Measurements from ENCODE around the gene MUC22. TPM values are rescaled to one million over a fixed set of nuclear protein-coding genes. Genes with fewer than 3 reads are reported as not detected.

The MUC22 gene
- total and polyA plus RNA-seq, 2 of the 4 experiments (the other 2 are of a cell fraction) = 0.02 TPM; not detected in 1

GRCh38 chr6:31070711-31071197 is 60.5 kb downstream of the MUC22 start:
- Histone ChIP-seq H3K4me1 (ENCODE audit: control insufficient read depth, insufficient read depth, low read length) (peaks cover 3% of the 10 kb centered on the region), H2BK5ac (ENCODE audit: low read depth, low read length, poor library complexity, severe bottlenecking) (no peak overlapping the region), H2BK20ac (ENCODE audit: low read depth, low read length) (no peak overlapping the region), H3K9ac (ENCODE audit: low read depth, low read length) (no peak overlapping the region), H3K4me2 (ENCODE audit: low read depth, low read length) (no peak overlapping the region), H2BK120ac (ENCODE audit: low read depth, low read length) (no peak overlapping the region), H2AK5ac (ENCODE audit: low read depth, low read length) (no peak overlapping the region), H3K36me3 (ENCODE audit: control insufficient read depth, insufficient read depth, low read length) (no peaks in the 10 kb centered on the region), H3K18ac (ENCODE audit: low read depth, low read length) (no peak overlapping the region), H3K4ac (ENCODE audit: low read depth, low read length) (no peak overlapping the region), H4K20me1 (ENCODE audit: insufficient read depth, low read length) (no peaks in the 10 kb centered on the region), H3K9me3 (ENCODE audit: control insufficient read depth, insufficient read depth, low read length) (no peaks in the 10 kb centered on the region), H3K79me1 (ENCODE audit: low read depth in 1 of 2, low read length in 2 of 2) (no peaks in the 10 kb centered on the region), H3K27ac (ENCODE audit: insufficient read depth, low read length) (no peak overlapping the region), H3K9me1 (ENCODE audit: insufficient read depth, low read length) (peaks cover 2% of the 10 kb centered on the region; the same call in 1 of the 2 replicates), H4K91ac (ENCODE audit: insufficient read depth, low read depth, low read length) (no peak overlapping the region), H3K14ac (replicated peaks; ENCODE audit: low read depth, low read length) (no peak overlapping the region), H3K4me3 (ENCODE audit: insufficient read depth, low read depth, low read length) (no peak overlapping the region), H3K56ac (ENCODE audit: extremely low read depth, insufficient read depth, low read length) (no peak overlapping the region), H2AFZ (replicated peaks; ENCODE audit: low read length, poor library complexity) (peak overlapping the region; percentile 83), H4K8ac (ENCODE audit: low read depth in 2 of 2, low read length in 2 of 2) (0 out of 4 replicates have a peak overlapping the region, but pooled peaks of 1 of the 2 experiments have one; percentile 47), H3K23ac (ENCODE audit: low read depth, low read length) (no peak overlapping the region), H2BK15ac (ENCODE audit: low read depth, low read length) (no peak overlapping the region), H4K5ac (ENCODE audit: low read depth, low read length) (no peak overlapping the region), H3K27me3 (ENCODE audit: control insufficient read depth, insufficient read depth, low read length) (no peaks in the 10 kb centered on the region), H2AK9ac (replicated peaks; ENCODE audit: low read depth, low read length, poor library complexity) (no peak overlapping the region)
- ATAC-seq (ENCODE audit: low read depth) = peak; percentile 94
- peak; percentile 84 for DNase-seq
- no TSS peak for BruUV-seq (replicated peaks)
- intact Hi-C loops (cut with micrococcal nuclease) = loop anchor here (1.0 to 5.0 kb wide), 3 partner anchors 128 to 328 kb away; partner anchors contain the start of genes FLOT1 and IER3
- no peak for TF ChIP-seq POLR2A (IDR thresholded peaks at IDR 0.05; ENCODE audit: low read depth, low read length)
- TF ChIP-seq MAFK (IDR thresholded peaks at IDR 0.05; ENCODE audit: low read depth, low read length) = no peak
- no peak for TF ChIP-seq MXI1 (IDR thresholded peaks at IDR 0.05; ENCODE audit: borderline replicate concordance, low read depth, low read length)
- TF ChIP-seq BHLHE40 (IDR thresholded peaks at IDR 0.05; ENCODE audit: low read depth, low read length) = no peak
- peak; percentile 82 for TF ChIP-seq CTCF (conservative IDR thresholded peaks at IDR 0.05; ENCODE audit: low read depth, low read length)
- no peak for TF ChIP-seq USF2 (IDR thresholded peaks at IDR 0.05; ENCODE audit: low read depth, low read length)
- no peak for TF ChIP-seq RFX5 (IDR thresholded peaks at IDR 0.05; ENCODE audit: low read depth, low read length)
- TF ChIP-seq NFE2L2 (IDR thresholded peaks at IDR 0.05; ENCODE audit: low read depth, low read length) = no peak
- no peak for TF ChIP-seq MAZ (IDR thresholded peaks at IDR 0.05; ENCODE audit: borderline replicate concordance, low read depth, low read length)
- TF ChIP-seq CEBPB (IDR thresholded peaks at IDR 0.05; ENCODE audit: low read depth, low read length) = no peak
- TF ChIP-seq FOS (IDR thresholded peaks at IDR 0.05; ENCODE audit: low read depth, low read length) = no peak
- TF ChIP-seq RAD21 (IDR thresholded peaks at IDR 0.05; ENCODE audit: low read length) = peak; percentile 85
- no peak for TF ChIP-seq RCOR1 (IDR thresholded peaks at IDR 0.05; ENCODE audit: insufficient replicate concordance, low read length)
- no peak for TF ChIP-seq CHD1 (IDR thresholded peaks at IDR 0.05; ENCODE audit: low read depth, low read length)
- no peak for TF ChIP-seq ELK1 (IDR thresholded peaks at IDR 0.05; ENCODE audit: borderline replicate concordance, low read depth, low read length)
- peak; percentile 74 for TF ChIP-seq SMC3 (IDR thresholded peaks at IDR 0.05; ENCODE audit: low read depth, low read length)
- dilution Hi-C loops (cut with HindIII; ENCODE audit: low sequenced_read_pairs, unreplicated experiment) = no loop called here
- POLR2A ChIA-PET (ENCODE audit: unreplicated experiment) = no interaction called here
- 21% methylated on average over 2 of the region's 6 CpGs; no CpG with 5 or more reads in 1 of the 2 experiments for WGBS, 2 experiments (ENCODE audit: extremely low coverage in 2 of 2, insufficient read length in 1 of 2)
- in situ Hi-C loops (cut with MboI; ENCODE audit: low sequenced_read_pairs) = no loop called here
- CTCF ChIA-PET = interaction anchor here (0.6 to 2.5 kb wide), 25 partner anchors 9 to 289 kb away, joined by 3 to 22 read pairs (median 4); partner anchors contain the start of genes MUCL3, SFTA2 and VARS2

Data from IMR-90 (cell line).